Spleen (tissue), 7 donors: ENCODE measurements around the gene CDH13.

Experiments
- POLR2A ChIP-seq, 3 donors: fragments of 450-650 bp; IDR thresholded peaks; one replicate each; pipeline ENCODE4 v1.5.1; 2017; ENCODE audit warnings: antibody characterized with exemption in 3 of 3, mild to moderate bottlenecking in 1 of 3
- POLR2AphosphoS5 ChIP-seq, 3 donors: sonication (generic); formaldehyde crosslinking; IDR thresholded peaks; one replicate each; pipeline ENCODE4 v1.5.1; 2017; ENCODE audit warnings: antibody characterized with exemption in 3 of 3
- TF ChIP-seq, protein P1 (sequence below), 11 experiments: fragments of 200-600 bp in 7 of 11; fragments of 450-650 bp in 4 of 11; sonication (generic) in 4 of 11; IDR thresholded peaks in 8 of 11; conservative IDR thresholded peaks in 3 of 11; 1 replicate in 7 of 11; 2 replicates in 4 of 11; pipeline versions ENCODE4 v1.4.0 to v1.8.0; 2016 to 2021; ENCODE audit warnings: antibody characterized with exemption in 11 of 11, inconsistent platforms in 4 of 11, mild to moderate bottlenecking in 1 of 11
- donor health status: DM: no; HTN: no; CAD: no; lungs with moderate emphysema.
- donor health status: DM: no; HTN: no; CAD: no.
- donor health status: DM: no; HTN: no; CAD: no.

DNA sequence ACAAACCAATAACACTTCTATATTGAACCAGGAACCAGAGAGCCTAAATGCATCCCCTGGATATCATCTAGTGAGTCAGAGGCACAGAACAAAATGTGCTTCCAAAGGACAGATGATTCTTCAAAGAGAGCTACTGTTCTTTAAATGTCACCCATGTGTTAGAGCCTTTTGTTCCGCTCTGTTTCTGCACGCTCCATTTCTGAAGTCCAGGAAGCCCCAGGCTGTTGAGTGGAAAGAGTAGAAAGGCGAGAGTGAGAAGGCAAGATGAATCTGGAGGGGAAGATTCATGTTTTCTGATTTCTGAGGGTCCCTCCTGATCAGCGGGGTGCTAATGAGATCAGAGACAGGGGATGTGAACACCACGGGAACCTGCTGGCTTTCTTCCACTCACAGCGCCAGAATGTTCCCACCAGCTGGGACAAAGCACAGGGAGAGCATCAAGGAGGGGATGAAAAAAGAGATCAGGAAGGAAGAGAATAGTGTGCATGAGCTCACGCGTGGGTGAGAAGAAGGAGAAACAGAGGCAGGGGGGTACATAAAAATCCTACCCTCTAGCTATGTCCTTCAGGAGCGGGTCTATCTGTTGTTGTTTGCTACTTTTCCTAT, 621.1 kb downstream of the CDH13 start:
- TF ChIP-seq, protein P1, sequence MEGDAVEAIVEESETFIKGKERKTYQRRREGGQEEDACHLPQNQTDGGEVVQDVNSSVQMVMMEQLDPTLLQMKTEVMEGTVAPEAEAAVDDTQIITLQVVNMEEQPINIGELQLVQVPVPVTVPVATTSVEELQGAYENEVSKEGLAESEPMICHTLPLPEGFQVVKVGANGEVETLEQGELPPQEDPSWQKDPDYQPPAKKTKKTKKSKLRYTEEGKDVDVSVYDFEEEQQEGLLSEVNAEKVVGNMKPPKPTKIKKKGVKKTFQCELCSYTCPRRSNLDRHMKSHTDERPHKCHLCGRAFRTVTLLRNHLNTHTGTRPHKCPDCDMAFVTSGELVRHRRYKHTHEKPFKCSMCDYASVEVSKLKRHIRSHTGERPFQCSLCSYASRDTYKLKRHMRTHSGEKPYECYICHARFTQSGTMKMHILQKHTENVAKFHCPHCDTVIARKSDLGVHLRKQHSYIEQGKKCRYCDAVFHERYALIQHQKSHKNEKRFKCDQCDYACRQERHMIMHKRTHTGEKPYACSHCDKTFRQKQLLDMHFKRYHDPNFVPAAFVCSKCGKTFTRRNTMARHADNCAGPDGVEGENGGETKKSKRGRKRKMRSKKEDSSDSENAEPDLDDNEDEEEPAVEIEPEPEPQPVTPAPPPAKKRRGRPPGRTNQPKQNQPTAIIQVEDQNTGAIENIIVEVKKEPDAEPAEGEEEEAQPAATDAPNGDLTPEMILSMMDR (IDR thresholded peaks at IDR 0.05 in 8 of 11, conservative IDR thresholded peaks at IDR 0.05 in 3 of 11) = no peak
- no peak for TF ChIP-seq POLR2A (IDR thresholded peaks at IDR 0.05)
- TF ChIP-seq POLR2AphosphoS5 (IDR thresholded peaks at IDR 0.05) = no peak
